NCI-H1436 (cell line): Measurements from ENCODE around the gene PTPRU.

Experiments
- DNase-seq: peaks from one replicate; lab custom pipeline; 2025; lab: John Stamatoyannopoulos, UW

PTPRU gene

GRCh38 chr1:29335573-29335972 is 99.3 kb downstream of the PTPRU start:
- DNase-seq, result no peak

GRCh38 chr1:29338908-29339575 is 102.7 kb downstream of the PTPRU start:
- no peak for DNase-seq

- no peak for DNase-seq
Measured at GRCh38 chr1:29341936-29342335, 105.6 kb downstream of the PTPRU start.

GRCh38 chr1:29342351-29342750 is 106.0 kb downstream of the PTPRU start:
- DNase-seq, result no peak

GRCh38 chr1:29342983-29343382 is 106.7 kb downstream of the PTPRU start:
- no peak for DNase-seq

GRCh38 chr1:29343476-29343875 is 107.2 kb downstream of the PTPRU start:
- no peak for DNase-seq

GRCh38 chr1:29343908-29344307 is 107.6 kb downstream of the PTPRU start:
- DNase-seq, result no peak

GRCh38 chr1:29344336-29344735 is 108.0 kb downstream of the PTPRU start:
- DNase-seq, result no peak

GRCh38 chr1:29346576-29346975 is 110.3 kb downstream of the PTPRU start:
- DNase-seq, result no peak

- no peak for DNase-seq
Measured at GRCh38 chr1:29349871-29350491, 113.7 kb downstream of the PTPRU start.

- no peak for DNase-seq
Measured at GRCh38 chr1:29352719-29353420, 116.5 kb downstream of the PTPRU start.

- no peak for DNase-seq
Measured at GRCh38 chr1:29354511-29355098, 118.3 kb downstream of the PTPRU start.

- no peak for DNase-seq
Measured at GRCh38 chr1:29355375-29355774, 119.1 kb downstream of the PTPRU start.

GRCh38 chr1:29356663-29357062 is 120.3 kb downstream of the PTPRU start:
- DNase-seq, result no peak

- DNase-seq, result no peak
Measured at GRCh38 chr1:29357452-29357851, 121.1 kb downstream of the PTPRU start.

GRCh38 chr1:29358183-29358582 is 121.9 kb downstream of the PTPRU start:
- DNase-seq, result no peak

- DNase-seq, result no peak
Measured at GRCh38 chr1:29360768-29361167, 124.4 kb downstream of the PTPRU start.

GRCh38 chr1:29361686-29362085 is 125.4 kb downstream of the PTPRU start:
- no peak for DNase-seq

GRCh38 chr1:29362116-29362515 is 125.8 kb downstream of the PTPRU start:
- DNase-seq, result no peak

- no peak for DNase-seq
Measured at GRCh38 chr1:29362764-29363163, 126.4 kb downstream of the PTPRU start.

GRCh38 chr1:29363536-29363935 is 127.2 kb downstream of the PTPRU start:
- no peak for DNase-seq

GRCh38 chr1:29364101-29364678 is 127.9 kb downstream of the PTPRU start:
- no peak for DNase-seq
